Duodenal mucosa (tissue), 2 donors: ENCODE measurements around the gene DLG2.

Source experiments
- H3K27ac ChIP-seq: one replicate; pipeline ENCODE4 v1.7.0; 2013; ENCODE audit warnings: low read depth, low read length
- H3K27me3 ChIP-seq, 2 donors: one replicate each; pipeline ENCODE4 v1.7.0; 2013; ENCODE audit warnings: low read length in 2 of 2, control low read depth in 1 of 2; ENCODE audit not compliant: insufficient read depth in 2 of 2, control insufficient read depth in 1 of 2
- H3K36me3 ChIP-seq, 2 donors: one replicate each; pipeline ENCODE4 v1.7.0; 2013; ENCODE audit warnings: low read length in 2 of 2, control low read depth in 1 of 2; ENCODE audit not compliant: insufficient read depth in 2 of 2, control insufficient read depth in 1 of 2
- H3K4me1 ChIP-seq, 2 donors: one replicate each; pipeline ENCODE4 v1.7.0; 2013; ENCODE audit warnings: low read length in 2 of 2, control low read depth in 1 of 2; ENCODE audit not compliant: insufficient read depth in 2 of 2, control insufficient read depth in 1 of 2
- H3K4me3 ChIP-seq, 2 donors: one replicate each; pipeline ENCODE4 v1.7.0; 2013; ENCODE audit warnings: low read length in 2 of 2, low read depth in 1 of 2
- H3K9ac ChIP-seq, 2 donors: one replicate each; pipeline ENCODE4 v1.7.0; 2013; ENCODE audit warnings: low read length in 2 of 2, low read depth in 1 of 2
- H3K9me3 ChIP-seq, 2 donors: one replicate each; pipeline ENCODE4 v1.7.0; 2013; ENCODE audit warnings: low read length in 2 of 2, control low read depth in 1 of 2; ENCODE audit not compliant: control insufficient read depth in 1 of 2

The DLG2 gene

GRCh38 chr11:83558281-83558680, 2068.9 kb downstream of the DLG2 start:
- Histone ChIP-seq H3K9me3 (no peaks in the 10 kb centered on the region), H3K27me3 (no peaks in the 10 kb centered on the region), H3K36me3 (no peaks in the 10 kb centered on the region), H3K4me3 (no peak overlapping the region), H3K9ac (no peak overlapping the region), H3K4me1 (no peaks in the 10 kb centered on the region), H3K27ac (no peak overlapping the region)

- no peaks in the 10 kb centered on the region for H3K4me1 ChIP-seq
- no peaks in the 10 kb centered on the region for H3K27me3 ChIP-seq
- H3K27ac ChIP-seq: no peak overlapping the region
- H3K9ac ChIP-seq: no peak overlapping the region
- H3K36me3 ChIP-seq: no peaks in the 10 kb centered on the region
- H3K4me3 ChIP-seq: no peak overlapping the region
- no peaks in the 10 kb centered on the region for H3K9me3 ChIP-seq
Observed at GRCh38 chr11:83557653-83558052, 2069.5 kb downstream of the DLG2 start.

- H3K9me3 ChIP-seq: no peaks in the 10 kb centered on the region
- no peak overlapping the region for H3K4me3 ChIP-seq
- H3K27ac ChIP-seq: no peak overlapping the region
- no peak overlapping the region for H3K9ac ChIP-seq
- no peaks in the 10 kb centered on the region for H3K36me3 ChIP-seq
- no peaks in the 10 kb centered on the region for H3K4me1 ChIP-seq
- no peaks in the 10 kb centered on the region for H3K27me3 ChIP-seq
Observed at GRCh38 chr11:83554876-83555275, 2072.3 kb downstream of the DLG2 start.

- H3K27ac ChIP-seq: no peak overlapping the region
Observed at GRCh38 chr11:83549984-83550667, 2077.0 kb downstream of the DLG2 start.

GRCh38 chr11:83546368-83546767, 2080.8 kb downstream of the DLG2 start:
- Histone ChIP-seq H3K27me3 (no peaks in the 10 kb centered on the region), H3K36me3 (no peaks in the 10 kb centered on the region), H3K9me3 (no peaks in the 10 kb centered on the region), H3K27ac (no peak overlapping the region), H3K4me3 (no peak overlapping the region), H3K4me1 (peaks cover 13 to 18% of the 10 kb centered on the region in 2 donors), H3K9ac (no peak overlapping the region)

More at GRCh38 chr11:83549984-83550667, 2077.0 kb downstream of the DLG2 start:
- Histone ChIP-seq H3K27me3 (no peaks in the 10 kb centered on the region), H3K4me3 (no peak overlapping the region), H3K9ac (no peak overlapping the region), H3K9me3 (no peaks in the 10 kb centered on the region), H3K4me1 (no peaks in the 10 kb centered on the region), H3K36me3 (no peaks in the 10 kb centered on the region)

GRCh38 chr11:83545494-83546260, 2081.5 kb downstream of the DLG2 start:
- Histone ChIP-seq H3K9ac (no peak overlapping the region), H3K27me3 (no peaks in the 10 kb centered on the region), H3K36me3 (no peaks in the 10 kb centered on the region), H3K9me3 (no peaks in the 10 kb centered on the region), H3K4me3 (no peak overlapping the region), H3K4me1 (peaks cover 13 to 18% of the 10 kb centered on the region in 2 donors), H3K27ac (no peak overlapping the region)

- H3K9me3 ChIP-seq: no peaks in the 10 kb centered on the region
- peaks cover 13 to 18% of the 10 kb centered on the region in 2 donors for H3K4me1 ChIP-seq
- no peak overlapping the region for H3K9ac ChIP-seq
- no peaks in the 10 kb centered on the region for H3K36me3 ChIP-seq
- H3K27me3 ChIP-seq: no peaks in the 10 kb centered on the region
- H3K27ac ChIP-seq: no peak overlapping the region
- no peak overlapping the region for H3K4me3 ChIP-seq
Observed at GRCh38 chr11:83544846-83545245, 2082.3 kb downstream of the DLG2 start.

- Histone ChIP-seq H3K27ac (no peak overlapping the region), H3K4me1 (peaks cover 13 to 18% of the 10 kb centered on the region in 2 donors), H3K9me3 (no peaks in the 10 kb centered on the region)
Observed at GRCh38 chr11:83543706-83544439, 2083.3 kb downstream of the DLG2 start.

GRCh38 chr11:83542861-83543260, 2084.3 kb downstream of the DLG2 start:
- no peaks in the 10 kb centered on the region for H3K9me3 ChIP-seq

More at GRCh38 chr11:83543706-83544439, 2083.3 kb downstream of the DLG2 start:
- H3K27me3 ChIP-seq: no peaks in the 10 kb centered on the region
- H3K4me3 ChIP-seq: no peak overlapping the region
- no peak overlapping the region for H3K9ac ChIP-seq
- H3K36me3 ChIP-seq: no peaks in the 10 kb centered on the region

GRCh38 chr11:83540728-83541127, 2086.4 kb downstream of the DLG2 start:
- Histone ChIP-seq H3K4me1 (peaks cover 13 to 18% of the 10 kb centered on the region in 2 donors), H3K27me3 (no peaks in the 10 kb centered on the region), H3K36me3 (no peaks in the 10 kb centered on the region), H3K27ac (no peak overlapping the region), H3K4me3 (no peak overlapping the region), H3K9me3 (no peaks in the 10 kb centered on the region), H3K9ac (no peak overlapping the region)

More at GRCh38 chr11:83542861-83543260, 2084.3 kb downstream of the DLG2 start:
- Histone ChIP-seq H3K27me3 (no peaks in the 10 kb centered on the region), H3K4me1 (peaks cover 13 to 18% of the 10 kb centered on the region in 2 donors), H3K36me3 (no peaks in the 10 kb centered on the region), H3K9ac (no peak overlapping the region), H3K27ac (no peak overlapping the region), H3K4me3 (no peak overlapping the region)
